Measurements from ENCODE around the gene HMGXB3.

DNA sequence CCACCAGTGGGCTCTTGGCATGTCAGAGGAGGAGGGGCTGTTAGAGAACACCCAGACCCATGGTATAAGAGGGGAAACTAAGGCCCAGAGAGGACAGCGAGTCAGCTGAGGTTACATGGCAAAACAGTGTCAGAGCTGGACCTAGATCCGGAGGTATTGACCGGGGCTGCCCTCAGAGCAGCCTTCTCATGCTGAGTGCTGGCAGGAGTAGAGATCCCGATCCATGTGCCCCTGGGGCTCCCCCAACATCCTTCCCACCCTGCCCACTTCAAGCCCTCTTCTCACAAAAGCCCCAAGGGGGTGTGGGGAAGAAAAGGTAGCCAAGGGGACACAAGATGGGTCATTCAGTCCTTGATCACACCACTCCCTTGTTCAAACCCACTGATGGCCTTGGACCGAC, 65.9 kb downstream of the HMGXB3 start:
- TF ChIP-seq, protein P1, sequence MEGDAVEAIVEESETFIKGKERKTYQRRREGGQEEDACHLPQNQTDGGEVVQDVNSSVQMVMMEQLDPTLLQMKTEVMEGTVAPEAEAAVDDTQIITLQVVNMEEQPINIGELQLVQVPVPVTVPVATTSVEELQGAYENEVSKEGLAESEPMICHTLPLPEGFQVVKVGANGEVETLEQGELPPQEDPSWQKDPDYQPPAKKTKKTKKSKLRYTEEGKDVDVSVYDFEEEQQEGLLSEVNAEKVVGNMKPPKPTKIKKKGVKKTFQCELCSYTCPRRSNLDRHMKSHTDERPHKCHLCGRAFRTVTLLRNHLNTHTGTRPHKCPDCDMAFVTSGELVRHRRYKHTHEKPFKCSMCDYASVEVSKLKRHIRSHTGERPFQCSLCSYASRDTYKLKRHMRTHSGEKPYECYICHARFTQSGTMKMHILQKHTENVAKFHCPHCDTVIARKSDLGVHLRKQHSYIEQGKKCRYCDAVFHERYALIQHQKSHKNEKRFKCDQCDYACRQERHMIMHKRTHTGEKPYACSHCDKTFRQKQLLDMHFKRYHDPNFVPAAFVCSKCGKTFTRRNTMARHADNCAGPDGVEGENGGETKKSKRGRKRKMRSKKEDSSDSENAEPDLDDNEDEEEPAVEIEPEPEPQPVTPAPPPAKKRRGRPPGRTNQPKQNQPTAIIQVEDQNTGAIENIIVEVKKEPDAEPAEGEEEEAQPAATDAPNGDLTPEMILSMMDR (IDR thresholded peaks at IDR 0.05): no peak
- TF ChIP-seq POLR2A (IDR thresholded peaks at IDR 0.05) (no peak), EP300 (IDR thresholded peaks at IDR 0.05) (no peak)

Data from ovary (tissue), 3 donors.